Left lung (tissue), 10 donors: ENCODE measurements around the gene CLIC5. TPM values are rescaled to one million over a fixed set of nuclear protein-coding genes. Genes with fewer than 3 reads are reported as not detected.

Experiments
- ATAC-seq: fragments of 200-7000 bp; cut with Tn5 transposase; one replicate; pipeline ENCODE4 v1.9.1; 2020; ENCODE audit warnings: moderate library complexity
- DNase-seq, 4 donors: peaks; one replicate each; pipeline ENCODE4 v3.0.0-alpha.2; 2013 to 2020
- H3K27ac ChIP-seq, 2 donors: fragments of 200-600 bp; sonication (generic) in 1 of 2; one replicate each; pipeline versions ENCODE4 v1.5.0 to v1.8.0; 2020 to 2021
- H3K27me3 ChIP-seq, 2 donors: fragments of 200-600 bp; sonication (generic) in 1 of 2; one replicate each; pipeline versions ENCODE4 v1.5.0 to v1.8.0; 2020 to 2021
- H3K36me3 ChIP-seq, 2 donors: fragments of 200-600 bp; sonication (generic) in 1 of 2; one replicate each; pipeline versions ENCODE4 v1.5.0 to v1.8.0; 2020 to 2021
- H3K4me1 ChIP-seq, 2 donors: fragments of 200-600 bp; one replicate each; pipeline ENCODE4 v1.8.0; 2021
- H3K4me3 ChIP-seq, 2 donors: fragments of 200-600 bp; sonication (generic) in 1 of 2; one replicate each; pipeline versions ENCODE4 v1.5.0 to v1.8.0; 2020 to 2021; ENCODE audit warnings: mild to moderate bottlenecking in 1 of 2
- H3K9me3 ChIP-seq, 2 donors: fragments of 200-600 bp; sonication (generic) in 1 of 2; one replicate each; pipeline versions ENCODE4 v1.5.0 to v1.8.0; 2020 to 2021
- intact Hi-C, 2 donors: fragments of 100-400 bp; cut with DNase I; formaldehyde crosslinking; loops; one replicate each; pipeline versions ENCODE4 v1.11.2 to v1.14.2; 2022
- polyA plus RNA-seq, 6 donors: library from polyadenylated mRNA; unstranded; fragments of 120-200 nt; gene quantifications; one replicate each; pipeline ENCODE4 v1.2.1, GENCODE V29; 2013; ENCODE audit not compliant: insufficient read length in 6 of 6
- total RNA-seq, 2 donors: library from RNA; stranded (reverse); fragmentation: NEBNext Ultra II Directional; extraction: Animal tissue kit (Norgen Biotek cat#: 25700); gene quantifications; one replicate each; pipeline ENCODE4 v1.2.1, GENCODE V29; 2021
- TF ChIP-seq, protein P1 (sequence below), 2 donors: fragments of 200-600 bp; sonication (generic) in 1 of 2; IDR thresholded peaks; one replicate each; pipeline versions ENCODE4 v1.5.0 to v1.8.0; 2021; ENCODE audit warnings: antibody characterized with exemption in 2 of 2
- donor health status: DM: no; HTN: yes; CAD: no.
- donor health status: DM: no; HTN: no; CAD: no.

Gene CLIC5
- total and polyA plus RNA-seq, 8 donors: 8.8 to 179 (median 10.2) TPM

DNA sequence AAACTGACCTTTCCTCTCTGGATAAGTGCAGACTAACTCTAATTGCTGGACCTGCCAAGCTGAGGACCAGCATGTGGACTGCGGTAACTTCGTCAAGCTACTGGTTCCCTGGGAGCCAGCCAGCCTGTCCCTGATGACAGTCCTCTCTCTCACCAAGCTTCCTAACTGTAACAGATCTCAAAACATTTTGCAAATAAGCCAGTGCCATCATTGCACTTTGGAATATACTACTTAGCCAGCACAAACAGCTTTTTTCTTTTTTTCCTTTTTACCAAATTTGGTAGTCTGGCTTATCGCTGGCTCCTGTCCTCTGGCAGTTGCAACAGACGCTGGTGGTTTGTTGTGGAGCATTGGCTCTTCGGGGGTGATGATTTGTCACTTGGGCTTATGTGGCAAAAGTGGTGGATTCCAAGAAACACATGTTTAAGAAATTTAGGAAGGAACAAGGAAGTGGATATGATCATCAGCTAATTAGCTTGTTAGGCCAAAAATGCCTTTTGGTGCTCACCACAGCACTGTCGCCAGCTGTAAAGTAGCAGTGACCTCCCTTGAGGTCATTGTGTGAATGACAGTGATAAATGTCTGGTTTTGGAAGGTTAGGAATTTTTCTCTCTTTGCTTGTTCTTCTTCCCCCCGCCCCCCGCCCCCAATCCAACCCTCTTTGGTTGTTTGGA, 171.7 kb downstream of the CLIC5 start:
- no peaks in the 10 kb centered on the region for H3K36me3 ChIP-seq
- H3K27ac ChIP-seq: no peak overlapping the region
- H3K4me3 ChIP-seq: no peak overlapping the region
- no peak for ATAC-seq
- intact Hi-C loops: no loop called here
- DNase-seq: no peak
- TF ChIP-seq, protein P1, sequence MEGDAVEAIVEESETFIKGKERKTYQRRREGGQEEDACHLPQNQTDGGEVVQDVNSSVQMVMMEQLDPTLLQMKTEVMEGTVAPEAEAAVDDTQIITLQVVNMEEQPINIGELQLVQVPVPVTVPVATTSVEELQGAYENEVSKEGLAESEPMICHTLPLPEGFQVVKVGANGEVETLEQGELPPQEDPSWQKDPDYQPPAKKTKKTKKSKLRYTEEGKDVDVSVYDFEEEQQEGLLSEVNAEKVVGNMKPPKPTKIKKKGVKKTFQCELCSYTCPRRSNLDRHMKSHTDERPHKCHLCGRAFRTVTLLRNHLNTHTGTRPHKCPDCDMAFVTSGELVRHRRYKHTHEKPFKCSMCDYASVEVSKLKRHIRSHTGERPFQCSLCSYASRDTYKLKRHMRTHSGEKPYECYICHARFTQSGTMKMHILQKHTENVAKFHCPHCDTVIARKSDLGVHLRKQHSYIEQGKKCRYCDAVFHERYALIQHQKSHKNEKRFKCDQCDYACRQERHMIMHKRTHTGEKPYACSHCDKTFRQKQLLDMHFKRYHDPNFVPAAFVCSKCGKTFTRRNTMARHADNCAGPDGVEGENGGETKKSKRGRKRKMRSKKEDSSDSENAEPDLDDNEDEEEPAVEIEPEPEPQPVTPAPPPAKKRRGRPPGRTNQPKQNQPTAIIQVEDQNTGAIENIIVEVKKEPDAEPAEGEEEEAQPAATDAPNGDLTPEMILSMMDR (IDR thresholded peaks at IDR 0.05): no peak
- H3K4me1 ChIP-seq: no peaks in the 10 kb centered on the region
- no peaks in the 10 kb centered on the region for H3K27me3 ChIP-seq
- no peaks in the 10 kb centered on the region for H3K9me3 ChIP-seq

DNA sequence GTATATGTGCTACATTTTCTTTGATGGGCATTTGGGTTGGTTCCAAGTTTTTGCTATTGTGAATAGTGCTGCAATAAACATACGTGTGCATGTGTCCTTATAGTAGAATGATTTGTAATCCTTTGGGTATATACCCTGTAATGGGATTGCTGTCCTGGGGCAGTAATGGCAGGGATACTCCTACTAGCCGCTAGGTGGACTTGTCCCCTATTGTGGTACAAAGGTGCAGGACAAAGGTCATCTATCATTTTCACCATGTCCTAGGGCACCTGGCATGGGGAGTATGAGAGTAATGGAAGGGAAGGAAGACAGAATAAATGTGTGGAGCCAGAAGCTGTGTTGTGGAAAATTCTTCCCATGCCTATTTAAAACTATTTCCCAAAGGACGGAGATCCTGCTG, 174.6 kb downstream of the CLIC5 start:
- DNase-seq (no peak), ATAC-seq (no peak)
- H3K4me3 ChIP-seq: no peak overlapping the region
- intact Hi-C loops: no loop called here
- no peaks in the 10 kb centered on the region for H3K9me3 ChIP-seq
- H3K4me1 ChIP-seq: no peaks in the 10 kb centered on the region
- H3K27ac ChIP-seq: no peak overlapping the region
- TF ChIP-seq, protein P1 (IDR thresholded peaks at IDR 0.05): no peak
- no peaks in the 10 kb centered on the region for H3K27me3 ChIP-seq
- H3K36me3 ChIP-seq: no peaks in the 10 kb centered on the region

GRCh38 chr6:45838996-45839395, 176.7 kb downstream of the CLIC5 start:
- Histone ChIP-seq H3K27ac (no peak overlapping the region), H3K4me3 (no peak overlapping the region), H3K4me1 (no peaks in the 10 kb centered on the region), H3K36me3 (no peaks in the 10 kb centered on the region), H3K9me3 (no peaks in the 10 kb centered on the region), H3K27me3 (no peaks in the 10 kb centered on the region)
- ATAC-seq (no peak), DNase-seq (no peak)
- intact Hi-C loops: no loop called here
- TF ChIP-seq, protein P1 (IDR thresholded peaks at IDR 0.05): no peak

GRCh38 chr6:45838451-45838850, 177.2 kb downstream of the CLIC5 start:
- H3K27ac ChIP-seq: no peak overlapping the region
- ATAC-seq: no peak
- TF ChIP-seq, protein P1 (IDR thresholded peaks at IDR 0.05): no peak
- no peaks in the 10 kb centered on the region for H3K36me3 ChIP-seq
- H3K4me3 ChIP-seq: no peak overlapping the region
- no peak for DNase-seq
- H3K4me1 ChIP-seq: no peaks in the 10 kb centered on the region
- H3K9me3 ChIP-seq: no peaks in the 10 kb centered on the region
- no peaks in the 10 kb centered on the region for H3K27me3 ChIP-seq
- intact Hi-C loops: no loop called here

- ATAC-seq (no peak), DNase-seq (no peak)
- no peaks in the 10 kb centered on the region for H3K27me3 ChIP-seq
- intact Hi-C loops: no loop called here
- no peaks in the 10 kb centered on the region for H3K36me3 ChIP-seq
- H3K27ac ChIP-seq: no peak overlapping the region
- no peak overlapping the region for H3K4me3 ChIP-seq
- H3K4me1 ChIP-seq: no peaks in the 10 kb centered on the region
- TF ChIP-seq, protein P1 (IDR thresholded peaks at IDR 0.05): no peak
- H3K9me3 ChIP-seq: no peaks in the 10 kb centered on the region
Observed at GRCh38 chr6:45837541-45838200, 178.0 kb downstream of the CLIC5 start.
